Stimulated activated CD8-positive, alpha-beta memory T cell treated with anti-CD3 and anti-CD28 coated beads, Interleukin-7, amount 100 ng/mL, for 4 hours (primary cell): ENCODE results near the gene VWA3B.
"Not testable (repeated sequence)": the region's sequence is repeated elsewhere in the genome, so short reads cannot be mapped to it uniquely, and the experiment has no call there.

ENCODE experiments used
- DNase-seq, 2 donors: peaks; one replicate each; pipeline ENCODE4 v3.0.0-alpha.2; 2020; ENCODE audit warnings: low read depth in 2 of 2

The VWA3B gene

DNA sequence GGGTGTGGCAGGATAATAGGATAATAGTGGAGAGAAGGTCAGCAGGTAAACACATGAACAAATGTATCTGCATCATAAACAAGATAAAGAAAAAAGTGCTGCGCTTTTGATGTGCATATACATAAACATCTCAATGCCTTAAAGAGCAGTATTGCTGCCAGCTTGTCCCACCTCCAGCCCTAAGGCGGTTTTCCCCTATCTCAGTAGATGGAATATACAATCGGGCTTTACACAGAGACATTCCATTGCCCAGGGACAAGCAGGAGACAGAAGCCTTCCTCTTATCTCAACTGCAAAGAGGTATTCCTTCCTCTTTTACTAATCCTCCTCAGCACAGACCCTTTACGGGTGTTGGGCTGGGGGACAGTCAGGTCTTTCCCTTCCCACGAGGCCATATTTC is 43.1 kb downstream of the VWA3B start:
- DNase-seq, result not testable (repeated sequence)

DNA sequence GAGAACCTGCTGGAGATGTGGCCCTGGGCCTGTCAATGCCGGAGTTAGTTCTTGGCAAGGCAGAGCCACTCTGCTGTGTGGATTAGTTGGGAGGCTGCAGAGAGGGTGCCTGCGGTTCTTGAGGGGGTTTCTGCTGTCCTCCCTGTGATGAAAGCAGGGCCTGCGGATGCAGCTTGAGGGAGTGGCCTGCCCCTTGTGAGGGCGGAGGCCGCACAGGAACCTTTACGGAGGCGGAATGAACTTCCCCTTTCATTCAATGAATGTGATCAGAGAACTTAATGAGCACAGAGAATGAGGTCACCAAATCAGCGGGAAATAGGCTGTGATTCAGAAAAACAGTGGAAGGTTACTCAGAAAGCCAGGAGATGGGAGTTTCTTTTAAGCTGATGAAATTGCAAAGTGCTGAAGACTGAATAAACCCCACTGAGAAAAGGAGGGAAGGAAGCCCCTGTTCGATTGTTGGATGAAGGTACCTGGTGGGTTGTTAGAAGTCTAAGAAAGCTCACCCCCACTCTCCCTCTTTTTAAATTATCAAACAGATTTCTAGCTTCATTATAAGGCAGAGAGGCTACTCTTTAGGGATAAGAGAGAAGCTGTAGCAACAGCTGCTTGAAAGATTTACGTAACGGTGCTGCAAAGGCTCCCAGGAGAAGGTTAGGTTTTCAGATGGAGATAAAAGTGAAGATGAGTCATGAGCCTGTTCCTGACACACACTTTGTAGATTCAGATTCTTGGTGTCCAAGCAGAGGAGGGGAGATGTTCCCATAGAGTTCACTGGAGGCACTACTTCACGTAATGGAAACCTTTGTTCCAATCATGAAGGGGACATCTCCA is 47.4 kb downstream of the VWA3B start:
- peak in 1 of 2 donors; percentile 30 for DNase-seq

- DNase-seq, result no peak
These were observed 50.2 kb downstream of the VWA3B start for GRCh38 chr2:98137196-98137595.

DNA sequence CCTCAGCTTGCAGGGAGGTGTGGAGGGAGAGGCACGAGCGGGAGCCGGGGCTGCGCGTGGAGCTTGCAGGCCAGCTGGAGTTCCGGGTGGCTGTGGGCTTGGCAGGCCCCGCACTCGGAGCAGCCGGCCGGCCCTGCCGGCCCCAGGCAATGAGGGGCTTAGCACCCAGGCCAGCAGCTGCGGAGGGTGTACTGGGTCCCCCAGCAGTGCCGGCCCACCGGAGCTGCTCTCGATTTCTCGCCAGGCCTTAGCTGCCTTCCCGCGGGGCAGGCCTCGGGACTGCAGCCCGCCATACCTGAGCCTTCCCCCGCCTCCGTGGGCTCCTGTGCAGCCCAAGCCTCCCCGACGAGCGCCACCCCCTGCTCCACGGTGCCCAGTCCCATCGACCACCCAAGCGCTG is 52.0 kb downstream of the VWA3B start:
- not testable (repeated sequence) for DNase-seq

- no peak for DNase-seq
These were observed 53.2 kb downstream of the VWA3B start for GRCh38 chr2:98140210-98140609.

DNA sequence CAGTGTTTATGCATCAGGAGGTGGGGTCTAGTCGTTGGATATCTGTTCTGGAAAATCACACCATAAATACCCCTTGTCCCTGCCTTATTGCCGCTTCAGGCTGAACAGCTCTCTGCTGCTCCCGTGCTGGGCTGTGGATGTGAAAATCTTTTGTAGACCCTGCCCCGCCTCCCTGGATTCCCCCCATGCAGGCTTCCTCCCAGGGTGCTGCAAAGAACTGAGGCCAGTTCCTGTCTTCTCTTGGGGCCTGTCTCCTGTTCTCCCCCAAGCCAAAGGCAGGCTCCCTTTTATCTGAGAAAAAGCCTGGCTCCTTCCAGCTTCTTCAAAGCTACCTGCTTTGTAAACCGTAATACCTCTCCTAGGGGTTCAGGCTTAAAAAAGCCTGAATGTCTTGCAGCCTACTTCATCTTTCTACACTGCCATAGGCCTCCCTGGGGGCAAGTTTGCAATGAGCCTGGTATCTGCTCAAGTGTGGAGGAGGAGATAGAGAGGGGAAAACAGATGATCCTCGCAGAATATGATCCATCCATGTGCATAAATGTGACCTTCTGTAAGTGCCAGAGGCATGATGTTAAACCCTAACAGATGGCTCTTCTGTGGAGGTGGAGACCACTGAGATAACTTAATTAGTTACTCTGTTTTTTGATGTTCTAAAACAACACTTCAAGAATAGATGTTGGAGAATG is 55.3 kb downstream of the VWA3B start:
- no peak for DNase-seq

DNA sequence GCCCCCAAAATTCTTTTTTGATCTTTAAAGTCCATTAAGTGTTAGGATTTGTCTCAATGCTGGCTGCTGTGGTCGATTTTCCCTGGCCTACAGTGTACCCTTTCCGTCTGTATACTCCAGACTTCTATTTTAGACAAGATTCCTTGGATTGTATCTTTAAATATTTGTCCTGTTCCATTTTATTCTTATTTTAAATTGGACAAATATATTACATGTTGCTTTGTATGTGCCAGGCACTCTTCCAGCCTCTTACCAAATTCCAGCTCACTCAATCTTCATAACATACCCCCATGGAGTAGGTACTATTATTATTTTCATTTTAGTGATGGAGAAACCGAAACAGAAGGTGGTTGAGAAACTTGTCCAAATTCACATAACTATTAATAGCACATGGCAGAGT is 58.1 kb downstream of the VWA3B start:
- no peak for DNase-seq

- DNase-seq, result not testable (repeated sequence)
These were observed 60.9 kb downstream of the VWA3B start for GRCh38 chr2:98147900-98148299.

GRCh38 chr2:98148595-98149332 is 61.8 kb downstream of the VWA3B start:
- DNase-seq, result no peak

DNA sequence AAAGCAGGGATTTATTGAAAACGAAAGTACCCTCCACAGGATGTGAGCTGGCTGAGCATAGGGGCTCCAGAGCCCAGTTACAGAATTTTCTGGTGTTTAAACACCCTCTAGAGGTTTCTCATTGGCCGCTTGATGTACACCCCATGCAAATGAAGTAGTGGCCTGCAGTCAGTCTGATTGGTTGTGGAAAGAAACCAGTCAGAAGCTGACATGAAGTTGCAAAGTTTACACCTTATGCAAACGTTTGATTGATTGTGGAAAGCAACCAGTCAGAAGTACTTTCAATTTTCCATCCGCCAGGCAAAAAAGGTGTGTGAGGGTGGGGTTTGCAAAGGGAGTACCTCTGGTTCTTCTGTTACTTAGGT is 62.3 kb downstream of the VWA3B start:
- no peak for DNase-seq

GRCh38 chr2:98153481-98153880 is 66.5 kb downstream of the VWA3B start:
- DNase-seq, result no peak

DNA sequence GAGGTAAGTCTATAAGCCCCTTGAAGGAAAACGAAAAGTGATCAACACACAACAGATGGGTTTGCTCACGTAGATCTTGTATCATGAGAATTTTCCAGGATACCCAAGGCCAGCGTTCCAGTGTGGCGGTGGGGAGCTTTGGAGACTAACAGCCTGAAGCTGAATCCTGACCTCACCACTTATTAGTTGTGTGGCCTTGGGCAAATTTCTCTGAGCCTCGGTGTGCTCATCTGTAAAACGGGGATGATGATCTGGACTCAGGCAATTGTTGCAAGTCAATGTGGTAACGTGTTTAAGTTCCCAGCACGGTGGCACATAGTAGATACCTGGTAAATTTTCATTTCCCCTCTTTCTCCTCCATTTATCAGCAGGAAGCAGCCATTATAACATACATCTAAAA is 68.3 kb downstream of the VWA3B start:
- DNase-seq, result no peak

DNA sequence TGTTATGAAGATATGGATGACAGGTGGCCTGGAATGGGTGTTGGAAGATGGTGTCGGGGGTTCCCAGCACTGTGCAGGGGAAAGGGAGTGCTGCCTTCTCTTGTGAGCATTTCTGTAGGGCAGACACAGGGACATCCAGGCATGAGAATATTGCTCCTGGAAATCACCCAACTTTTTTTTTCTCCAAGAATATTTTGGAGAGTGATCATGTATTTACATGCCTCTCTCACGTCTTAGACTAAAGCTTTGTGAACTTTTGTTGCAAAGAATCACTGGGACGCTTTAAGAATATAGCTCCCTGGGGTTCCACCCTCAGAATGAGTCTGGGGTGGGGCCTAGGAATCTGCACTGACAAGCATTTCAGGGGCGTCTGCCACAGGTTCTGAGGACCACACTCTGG is 68.7 kb downstream of the VWA3B start:
- DNase-seq, result no peak

GRCh38 chr2:98156304-98156703 is 69.3 kb downstream of the VWA3B start:
- no peak for DNase-seq

DNA sequence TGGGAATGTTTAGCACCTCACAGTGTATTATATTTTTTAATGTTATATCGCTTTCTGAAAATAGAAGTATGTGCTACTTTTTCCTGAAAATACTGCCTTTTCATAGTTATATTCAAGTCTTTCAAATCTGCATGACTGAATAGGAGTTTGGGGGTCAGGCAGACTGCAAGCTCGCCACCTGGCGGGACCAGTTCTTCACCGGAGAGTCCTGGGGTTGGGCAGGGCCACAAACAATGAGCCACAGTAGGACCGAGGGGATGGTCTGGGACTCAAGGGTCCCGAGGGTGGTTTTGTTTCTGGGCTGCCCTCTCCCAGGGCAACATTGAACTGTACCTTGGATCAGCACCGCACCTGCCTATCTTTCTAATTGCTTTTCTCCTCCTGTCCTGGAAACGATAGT is 70.6 kb downstream of the VWA3B start:
- DNase-seq, result no peak

DNA sequence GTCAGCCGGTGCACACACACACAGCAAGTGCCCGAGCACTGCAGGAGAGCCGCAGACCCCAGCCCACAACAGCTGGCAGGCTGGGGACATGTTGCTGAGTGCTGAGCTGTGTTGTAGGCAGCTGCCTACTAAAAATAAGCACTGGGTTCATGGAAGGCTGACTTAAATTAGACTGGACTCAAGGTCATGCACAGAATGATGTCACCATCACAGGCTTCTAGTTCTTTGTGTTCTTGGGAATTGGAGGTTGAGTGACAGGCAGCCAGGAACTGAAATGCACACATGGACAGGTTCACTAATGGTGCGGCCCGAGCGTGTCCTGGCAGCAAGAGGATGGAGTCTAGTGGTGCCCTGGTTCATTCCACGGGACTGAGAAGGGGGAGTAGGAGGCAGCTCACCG is 71.3 kb downstream of the VWA3B start:
- DNase-seq, result no peak

DNA sequence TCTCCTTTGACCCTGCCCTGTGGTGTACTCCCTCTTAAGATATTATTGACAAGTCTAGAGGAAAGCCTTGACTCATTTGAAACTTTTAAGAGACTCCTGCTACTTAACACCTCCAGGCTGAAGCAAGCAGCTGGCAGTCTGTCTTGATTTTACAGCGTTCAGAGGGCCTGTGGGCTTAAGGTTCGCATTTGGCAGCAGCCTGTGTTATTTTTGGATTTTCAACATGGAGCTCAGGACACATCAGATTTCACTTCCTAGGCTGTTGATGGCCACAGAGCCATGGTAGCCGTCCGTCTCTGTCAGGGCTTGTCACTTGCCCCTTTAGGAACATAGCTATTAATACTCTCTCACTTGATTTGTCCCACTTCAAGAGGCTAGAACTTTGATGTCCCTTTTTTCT is 73.6 kb downstream of the VWA3B start:
- no peak for DNase-seq

DNA sequence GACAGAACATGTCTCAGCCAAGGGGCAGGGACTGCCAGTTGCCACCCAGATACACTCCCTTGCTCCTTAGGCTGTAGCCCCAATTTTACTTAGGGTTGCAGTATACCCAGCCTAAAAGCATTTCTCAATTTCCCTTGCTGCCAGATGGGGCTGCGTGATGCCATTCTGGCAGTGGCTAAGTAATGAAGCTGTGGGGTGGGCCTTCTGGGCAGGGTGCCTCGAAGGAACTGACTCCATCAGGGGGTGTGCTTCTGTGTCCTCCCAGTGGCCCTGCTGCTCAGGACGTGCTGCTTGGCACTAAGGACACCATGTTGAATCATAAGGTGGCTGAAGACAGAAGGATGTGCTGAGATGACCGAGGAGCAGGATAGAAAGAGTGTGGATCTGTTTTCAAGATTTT is 74.2 kb downstream of the VWA3B start:
- DNase-seq, result no peak

- no peak for DNase-seq
These were observed 77.3 kb downstream of the VWA3B start for GRCh38 chr2:98164256-98164655.

DNA sequence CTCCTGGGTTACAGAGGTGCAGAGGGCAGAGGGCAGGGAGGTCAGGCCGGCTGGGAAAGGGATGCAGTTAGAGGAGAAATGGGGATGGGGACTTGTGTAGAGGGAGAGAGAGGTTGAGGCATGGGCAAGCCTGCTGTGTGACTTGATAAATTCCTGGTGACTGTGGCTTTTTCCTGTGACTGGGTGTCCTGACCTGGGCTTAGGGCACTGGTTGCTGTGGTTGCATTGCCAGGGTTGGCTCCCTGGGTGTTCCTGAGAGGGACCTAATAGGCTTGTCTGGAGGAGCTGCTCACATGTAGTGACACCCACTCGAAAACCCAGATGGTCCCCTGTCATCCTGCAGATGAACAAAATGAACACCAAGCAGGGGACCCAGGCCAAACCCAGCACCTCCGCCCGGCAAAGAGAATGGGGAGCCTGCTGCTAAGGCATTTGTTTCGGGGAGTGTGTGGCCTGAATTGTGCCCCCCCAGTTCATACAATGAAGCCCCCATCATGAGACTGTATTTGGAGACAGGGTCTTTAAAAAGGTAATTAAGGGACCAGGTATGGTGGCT is 78.6 kb downstream of the VWA3B start:
- DNase-seq, result no peak

- no peak for DNase-seq
These were observed 80.9 kb downstream of the VWA3B start for GRCh38 chr2:98167916-98168315.

DNA sequence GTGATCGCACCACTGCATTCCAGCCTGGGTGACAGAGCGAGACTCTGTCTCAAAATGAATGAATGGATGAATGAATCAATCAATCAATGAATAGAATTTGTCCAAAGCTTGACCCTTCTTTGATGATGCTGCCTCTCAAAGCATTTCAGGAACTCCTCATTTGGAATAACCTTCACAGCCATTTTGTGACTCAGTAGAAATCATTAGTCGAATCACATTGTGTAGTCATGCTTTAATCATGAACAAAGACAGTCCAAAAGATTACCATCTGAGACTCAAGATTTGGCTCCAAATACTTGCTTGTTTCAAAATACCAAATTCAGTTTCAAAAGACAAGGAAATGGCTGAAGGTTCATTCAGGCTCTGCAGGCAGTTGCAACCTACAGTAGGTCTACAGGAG is 83.1 kb downstream of the VWA3B start:
- no peak for DNase-seq
